ENCODE results near the gene FBXL20. TPM values are rescaled to one million over a fixed set of nuclear protein-coding genes. Genes with fewer than 3 reads are reported as not detected.

The FBXL20 gene
- total RNA-seq, 4 donors from 2014 or later = 10.4 to 29.6 (median 17.2) TPM

GRCh38 chr17:39235555-39236449, 165.6 kb downstream of the FBXL20 start:
- DNase-seq (ENCODE audit: low spot score) = no peak
- no peak for ATAC-seq (ENCODE audit: low FRiP score)
- no peak for TF ChIP-seq CTCF (IDR thresholded peaks at IDR 0.05)

GRCh38 chr17:39231591-39232551, 169.6 kb downstream of the FBXL20 start:
- TF ChIP-seq CTCF (IDR thresholded peaks at IDR 0.05) = no peak
- peak; percentile 57 for ATAC-seq (ENCODE audit: low FRiP score)
- no peak for DNase-seq (ENCODE audit: low spot score)

- no peak for DNase-seq (ENCODE audit: low spot score)
- no peak for TF ChIP-seq CTCF (IDR thresholded peaks at IDR 0.05)
- ATAC-seq (ENCODE audit: low FRiP score) = peak; percentile 35
These were observed 170.3 kb downstream of the FBXL20 start for GRCh38 chr17:39231091-39231561.

GRCh38 chr17:39230361-39230760, 171.1 kb downstream of the FBXL20 start:
- DNase-seq (ENCODE audit: low spot score) (no peak), ATAC-seq (ENCODE audit: low FRiP score) (no peak)
- TF ChIP-seq CTCF (IDR thresholded peaks at IDR 0.05) = no peak

- TF ChIP-seq CTCF (IDR thresholded peaks at IDR 0.05) = no peak
- ATAC-seq (ENCODE audit: low FRiP score) = no peak
- DNase-seq (ENCODE audit: low spot score) = no peak
These were observed 172.0 kb downstream of the FBXL20 start for GRCh38 chr17:39229274-39229913.

- DNase-seq (ENCODE audit: low spot score) = no peak
- TF ChIP-seq CTCF (IDR thresholded peaks at IDR 0.05) = no peak
- no peak for ATAC-seq (ENCODE audit: low FRiP score)
These were observed 174.0 kb downstream of the FBXL20 start for GRCh38 chr17:39227364-39227919.

Measured in omental fat pad (tissue), 4 donors.